Neuronal stem cell (in vitro differentiated cells): Measurements from ENCODE around the gene PDK2.
"Not testable (repeated sequence)": the region's sequence is repeated elsewhere in the genome, so short reads cannot be mapped to it uniquely, and the experiment has no call there.

Experiments used
- DNase-seq: peaks from one replicate; pipeline ENCODE4 v3.0.0-alpha.2; 2013; ENCODE audit warnings: low spot score
- H2AFZ ChIP-seq: one replicate; pipeline ENCODE4 v1.6.1; 2013; ENCODE audit warnings: mild to moderate bottlenecking, low read length, inconsistent platforms
- H2AK5ac ChIP-seq: 2 replicates; pipeline ENCODE4 v1.6.1; 2013; ENCODE audit warnings: low read depth, mild to moderate bottlenecking, inconsistent platforms, low read length, moderate library complexity, mixed read lengths
- H2BK120ac ChIP-seq: 2 replicates; pipeline ENCODE4 v1.6.1; 2013; ENCODE audit warnings: low read depth, mild to moderate bottlenecking, inconsistent platforms, low read length, moderate library complexity, mixed read lengths
- H2BK12ac ChIP-seq: one replicate; pipeline ENCODE4 v1.6.1; 2013; ENCODE audit warnings: low read length, inconsistent platforms
- H2BK15ac ChIP-seq: 2 replicates; pipeline ENCODE4 v1.6.1; 2013; ENCODE audit warnings: mild to moderate bottlenecking, low read length, inconsistent platforms, mixed read lengths
- H2BK5ac ChIP-seq: one replicate; pipeline ENCODE4 v1.6.1; 2013; ENCODE audit warnings: inconsistent platforms, mild to moderate bottlenecking, low read length, moderate library complexity
- H3K14ac ChIP-seq: one replicate; pipeline ENCODE4 v1.6.1; 2013; ENCODE audit warnings: low read length, inconsistent platforms
- H3K18ac ChIP-seq: 2 replicates; pipeline ENCODE4 v1.6.1; 2013; ENCODE audit warnings: low read length, inconsistent platforms
- H3K23ac ChIP-seq: 2 replicates; pipeline ENCODE4 v1.6.1; 2013; ENCODE audit warnings: low read depth, mild to moderate bottlenecking, mixed read lengths, low read length, inconsistent platforms; ENCODE audit not compliant: poor library complexity
- H3K27ac ChIP-seq: replicated peaks from 3 replicates; pipeline ENCODE4 v1.5.1; 2013; ENCODE audit warnings: low read length, inconsistent platforms
- H3K27me3 ChIP-seq, 3 experiments: 2 replicates each; pipeline ENCODE4 v1.6.1; 2013; ENCODE audit warnings: low read length in 3 of 3, mild to moderate bottlenecking in 2 of 3, inconsistent platforms in 1 of 3, low read depth in 1 of 3, mixed read lengths in 1 of 3, moderate library complexity in 1 of 3; ENCODE audit not compliant: control insufficient read depth in 3 of 3, insufficient read depth in 3 of 3
- H3K36me3 ChIP-seq, 2 donors: replicated peaks in 1 of 2; 2 replicates each; pipeline ENCODE4 v1.6.1; 2013; ENCODE audit warnings: low read length in 2 of 2; ENCODE audit not compliant: control insufficient read depth in 2 of 2, insufficient read depth in 2 of 2
- H3K4ac ChIP-seq: 2 replicates; pipeline ENCODE4 v1.6.1; 2013; ENCODE audit warnings: inconsistent platforms, mild to moderate bottlenecking, low read length, moderate library complexity
- H3K4me1 ChIP-seq, 2 donors: 1 replicate in 1 of 2; 2 replicates in 1 of 2; pipeline ENCODE4 v1.6.1; 2013; ENCODE audit warnings: low read length in 2 of 2, low read depth in 1 of 2; ENCODE audit not compliant: control insufficient read depth in 2 of 2, insufficient read depth in 1 of 2
- H3K4me2 ChIP-seq: one replicate; pipeline ENCODE4 v1.6.1; 2013; ENCODE audit warnings: mild to moderate bottlenecking, low read length, inconsistent platforms; ENCODE audit not compliant: insufficient read depth, poor library complexity, severe bottlenecking
- H3K4me3 ChIP-seq, 2 donors: 2 replicates each; pipeline ENCODE4 v1.5.1; 2013; ENCODE audit warnings: low read length in 2 of 2, mild to moderate bottlenecking in 2 of 2, inconsistent platforms in 1 of 2, moderate library complexity in 1 of 2
- H3K79me1 ChIP-seq: one replicate; pipeline ENCODE4 v1.6.1; 2013; ENCODE audit warnings: low read depth, mild to moderate bottlenecking, inconsistent platforms, low read length, moderate library complexity
- H3K9ac ChIP-seq: one replicate; pipeline ENCODE4 v1.6.1; 2013; ENCODE audit warnings: mild to moderate bottlenecking, low read depth, low read length, inconsistent platforms; ENCODE audit not compliant: poor library complexity
- H3K9me3 ChIP-seq, 2 donors: replicated peaks in 1 of 2; 2 replicates each; pipeline versions ENCODE3 to v1.6.1; 2013; ENCODE audit warnings: low read length in 2 of 2, mild to moderate bottlenecking in 2 of 2, inconsistent platforms in 1 of 2, low read depth in 1 of 2, mixed read lengths in 1 of 2, moderate library complexity in 1 of 2; ENCODE audit not compliant: control insufficient read depth in 2 of 2, insufficient read depth in 1 of 2
- H4K8ac ChIP-seq: one replicate; pipeline ENCODE4 v1.6.1; 2013; ENCODE audit warnings: low read depth, mild to moderate bottlenecking, inconsistent platforms, low read length, moderate library complexity
- H4K91ac ChIP-seq: one replicate; pipeline ENCODE4 v1.6.1; 2013; ENCODE audit warnings: low read length, low read depth, mild to moderate bottlenecking, inconsistent platforms; ENCODE audit not compliant: poor library complexity
- WGBS, 2 donors: extraction: QIAGEN DNeasy Blood & Tissue Kit; methylation state at CpG; one replicate each; pipeline ENCODE4 v1.1.7; 2013; ENCODE audit warnings: missing lambda C conversion rate in 2 of 2, mixed read lengths in 1 of 2; ENCODE audit not compliant: insufficient read length in 2 of 2, insufficient replicate concordance in 1 of 2; ENCODE audit errors: extremely low coverage in 2 of 2; 5-methylcytosine and 5-hydroxymethylcytosine counted together

The PDK2 gene

DNA sequence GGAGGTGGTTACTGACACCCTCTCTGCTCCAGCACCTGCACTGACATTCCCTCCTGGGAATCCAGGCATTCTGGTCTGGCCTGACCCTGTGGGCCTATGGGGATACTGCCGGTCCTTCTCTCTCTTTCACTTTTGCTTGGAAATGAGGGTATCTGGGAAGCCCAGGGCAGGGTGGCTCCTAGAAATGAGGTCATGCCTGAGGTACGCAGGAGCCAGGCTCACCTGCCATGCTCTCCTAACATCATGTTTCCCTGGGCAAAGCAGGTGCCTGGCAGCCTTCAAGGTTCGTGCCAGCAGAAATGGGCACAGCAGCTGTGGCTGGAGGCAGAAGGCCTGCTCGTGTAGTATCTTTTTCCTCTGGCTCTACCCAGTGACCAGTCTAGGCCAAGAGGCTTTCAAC, 35.9 kb upstream of the PDK2 start:
- H3K27me3 ChIP-seq = peaks cover 0 to 36% (median 20%) of the 10 kb centered on the region in 3 experiments
- no peak overlapping the region for H4K8ac ChIP-seq
- H3K14ac ChIP-seq = no peak overlapping the region
- H3K18ac ChIP-seq = peak overlapping the region; percentile 11
- no peak overlapping the region for H4K91ac ChIP-seq
- H3K36me3 ChIP-seq = no peaks in the 10 kb centered on the region
- H2AFZ ChIP-seq = no peak overlapping the region
- H2BK120ac ChIP-seq = no peak overlapping the region
- H3K4me1 ChIP-seq = peaks cover 4 to 9% of the 10 kb centered on the region in 2 donors
- DNase-seq = no peak
- H3K4me2 ChIP-seq = no peak overlapping the region
- H2BK12ac ChIP-seq = no peak overlapping the region
- H2BK15ac ChIP-seq = peak overlapping the region; percentile 27
- H3K4me3 ChIP-seq = no peak overlapping the region
- H2BK5ac ChIP-seq = no peak overlapping the region
- H2AK5ac ChIP-seq = peak overlapping the region; percentile 34
- H3K9me3 ChIP-seq = no peaks in the 10 kb centered on the region
- no peaks in the 10 kb centered on the region for H3K79me1 ChIP-seq
- no peak overlapping the region for H3K4ac ChIP-seq
- H3K27ac ChIP-seq = no peak overlapping the region
- no peak overlapping the region for H3K23ac ChIP-seq
- no peak overlapping the region for H3K9ac ChIP-seq
- WGBS, 2 donors = no CpG with 5 or more reads among the region's 4 CpGs

DNA sequence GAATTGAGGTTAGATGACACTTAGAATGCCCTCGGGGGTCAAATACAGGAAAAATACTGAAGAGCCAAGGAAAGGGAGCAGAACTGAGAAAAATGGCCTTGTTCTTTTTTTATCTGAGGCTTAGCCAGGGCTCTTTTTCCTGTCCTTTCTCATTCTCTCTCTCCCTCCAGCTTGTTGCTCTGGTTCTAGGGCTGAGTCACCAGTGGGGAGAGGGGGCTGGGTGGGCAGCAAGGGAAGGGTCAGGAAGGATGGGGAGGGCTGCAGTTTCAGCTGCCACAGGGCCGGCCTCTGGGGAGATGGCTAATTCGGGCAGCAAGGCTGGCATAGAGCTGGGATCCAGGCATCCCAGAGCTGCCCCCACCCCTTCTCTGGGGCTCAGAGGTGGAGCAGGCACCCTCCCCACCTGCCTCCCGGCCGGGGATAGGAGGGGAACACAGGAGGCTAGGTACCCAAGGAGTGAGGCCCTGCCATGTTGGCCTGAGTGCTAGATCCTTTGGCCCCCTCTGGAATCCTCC, 35.3 kb upstream of the PDK2 start:
- no peak overlapping the region for H3K4ac ChIP-seq
- H2AFZ ChIP-seq = no peak overlapping the region
- H3K36me3 ChIP-seq = no peaks in the 10 kb centered on the region
- no peak for DNase-seq
- no peak overlapping the region for H2BK15ac ChIP-seq
- peak overlapping the region; percentile 46 for H3K18ac ChIP-seq
- no peak overlapping the region for H3K4me3 ChIP-seq
- peaks cover 6 to 13% of the 10 kb centered on the region in 2 donors for H3K4me1 ChIP-seq
- H4K91ac ChIP-seq = no peak overlapping the region
- peak overlapping the region; percentile 54 for H2AK5ac ChIP-seq
- no peak overlapping the region for H3K14ac ChIP-seq
- no peak overlapping the region for H3K23ac ChIP-seq
- no peak overlapping the region for H2BK12ac ChIP-seq
- WGBS, 2 donors = no CpG with 5 or more reads among the region's 5 CpGs
- H3K27me3 ChIP-seq = peaks cover 0 to 36% (median 20%) of the 10 kb centered on the region in 3 experiments
- no peak overlapping the region for H2BK5ac ChIP-seq
- no peak overlapping the region for H3K27ac ChIP-seq
- H2BK120ac ChIP-seq = no peak overlapping the region
- H3K79me1 ChIP-seq = no peaks in the 10 kb centered on the region
- H3K9ac ChIP-seq = no peak overlapping the region
- H3K4me2 ChIP-seq = no peak overlapping the region
- no peak overlapping the region for H4K8ac ChIP-seq
- no peaks in the 10 kb centered on the region for H3K9me3 ChIP-seq

DNA sequence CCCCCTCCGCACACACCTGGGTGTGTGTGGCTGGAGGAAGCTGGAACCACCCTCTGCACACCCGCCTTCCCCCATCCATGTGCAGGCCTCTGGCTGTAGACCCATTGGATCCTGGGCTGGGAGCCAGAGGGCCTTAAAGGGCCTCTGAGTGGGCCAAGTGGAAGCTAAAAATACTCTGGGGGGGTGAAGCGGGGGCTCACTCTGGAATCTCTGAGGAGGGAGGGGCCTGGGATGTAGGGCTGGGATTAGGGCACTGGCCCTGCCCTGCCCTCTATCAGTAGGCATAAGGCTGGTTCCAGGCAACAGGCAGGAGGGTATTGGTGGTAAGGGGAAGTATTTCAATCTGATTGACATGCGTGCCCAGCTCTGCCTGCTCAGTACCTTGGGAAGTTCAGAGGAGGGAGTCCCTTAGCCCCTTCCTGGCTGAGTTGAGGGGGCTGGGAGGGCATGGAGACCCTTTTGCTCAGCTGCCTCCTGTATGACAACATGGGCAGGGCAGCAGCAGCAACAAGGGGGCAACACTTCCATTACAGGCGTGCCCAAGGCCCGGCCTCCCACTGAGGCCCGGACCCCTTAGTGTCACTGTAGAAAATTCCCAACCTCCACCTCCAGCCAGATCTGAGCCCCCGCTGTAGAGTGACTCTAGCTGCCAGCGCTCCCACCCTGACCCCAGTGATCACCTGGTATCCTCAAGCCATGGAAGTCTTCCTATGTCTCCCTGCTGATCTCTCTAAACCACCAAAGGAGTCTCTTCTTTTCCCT, 34.0 kb upstream of the PDK2 start:
- Histone ChIP-seq H3K4me2 (no peak overlapping the region), H2BK120ac (peak overlapping the region; percentile 53), H3K14ac (no peak overlapping the region), H3K4me3 (no peak overlapping the region), H4K8ac (no peak overlapping the region), H3K23ac (no peak overlapping the region), H3K4me1 (peaks cover 1 to 8% of the 10 kb centered on the region in 2 donors), H3K18ac (peak overlapping the region; percentile 53), H2BK15ac (no peak overlapping the region), H2AFZ (no peak overlapping the region), H2AK5ac (peak overlapping the region; percentile 98), H3K9ac (no peak overlapping the region), H3K9me3 (no peaks in the 10 kb centered on the region), H2BK5ac (no peak overlapping the region), H3K36me3 (no peaks in the 10 kb centered on the region), H3K27me3 (peaks cover 0 to 30% (median 19%) of the 10 kb centered on the region in 3 experiments), H4K91ac (no peak overlapping the region), H3K27ac (no peak overlapping the region), H3K79me1 (no peaks in the 10 kb centered on the region), H3K4ac (no peak overlapping the region), H2BK12ac (no peak overlapping the region)
- no peak for DNase-seq
- no CpG with 5 or more reads among the region's 9 CpGs for WGBS, 2 donors

DNA sequence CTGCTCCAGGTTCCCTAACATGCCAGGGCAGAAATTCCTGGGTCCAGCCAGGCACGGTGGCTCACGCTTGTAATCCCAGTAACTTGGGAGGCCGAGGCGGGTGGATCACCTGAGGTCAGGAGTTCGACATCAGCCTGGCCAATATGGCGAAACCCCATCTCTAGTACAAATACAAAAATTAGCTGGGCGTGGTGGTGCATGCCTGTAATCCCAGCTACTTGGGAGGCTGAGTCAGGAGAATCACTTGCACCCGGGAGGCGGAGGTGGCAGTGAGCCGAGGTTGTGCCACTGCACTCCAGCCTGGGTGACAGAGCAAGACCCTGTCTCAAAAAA, 33.5 kb upstream of the PDK2 start:
- not testable (repeated sequence) for H3K9ac ChIP-seq, H3K9me3 ChIP-seq, H2BK120ac ChIP-seq, H3K4me1 ChIP-seq, H3K27ac ChIP-seq, H3K18ac ChIP-seq, H2AFZ ChIP-seq, H2BK15ac ChIP-seq, H3K23ac ChIP-seq, H2BK5ac ChIP-seq, H3K14ac ChIP-seq, H3K36me3 ChIP-seq, H4K8ac ChIP-seq, H4K91ac ChIP-seq, H2AK5ac ChIP-seq, H3K4me3 ChIP-seq, H3K4me2 ChIP-seq, DNase-seq, H2BK12ac ChIP-seq, H3K79me1 ChIP-seq, H3K4ac ChIP-seq
- no CpG with 5 or more reads among the region's 10 CpGs for WGBS, 2 donors
- H3K27me3 ChIP-seq = peaks cover 0 to 28% (median 17%) of the 10 kb centered on the region in 3 experiments
